SH-SY5Y (cell line): Measurements from ENCODE around the gene RGPD3.

Experiments
- GATA2 ChIP-seq: IDR thresholded peaks from 2 replicates; pipeline ENCODE4 v1.6.1; 2011; ENCODE audit warnings: mild to moderate bottlenecking, low read depth, low read length
- GATA3 ChIP-seq: IDR thresholded peaks from 2 replicates; pipeline ENCODE4 v1.6.1; 2011; ENCODE audit warnings: low read depth, mild to moderate bottlenecking, low read length, moderate library complexity

GRCh38 chr2:106516864-106517263 lies 48.7 kb upstream of the RGPD3 start:
- TF ChIP-seq GATA2 (no peak), GATA3 (no peak)
